GM19455 (cell line): ENCODE data around the gene GOT2.
"Not testable (repeated sequence)": the region's sequence is repeated elsewhere in the genome, so short reads cannot be mapped to it uniquely, and the experiment has no call there.

Source experiments
- ATAC-seq: cut with Tn5 transposase; IDR thresholded peaks from one replicate; pipeline ENCODE4 v1.9.1; 2021; ENCODE audit not compliant: unreplicated experiment

Gene GOT2

DNA sequence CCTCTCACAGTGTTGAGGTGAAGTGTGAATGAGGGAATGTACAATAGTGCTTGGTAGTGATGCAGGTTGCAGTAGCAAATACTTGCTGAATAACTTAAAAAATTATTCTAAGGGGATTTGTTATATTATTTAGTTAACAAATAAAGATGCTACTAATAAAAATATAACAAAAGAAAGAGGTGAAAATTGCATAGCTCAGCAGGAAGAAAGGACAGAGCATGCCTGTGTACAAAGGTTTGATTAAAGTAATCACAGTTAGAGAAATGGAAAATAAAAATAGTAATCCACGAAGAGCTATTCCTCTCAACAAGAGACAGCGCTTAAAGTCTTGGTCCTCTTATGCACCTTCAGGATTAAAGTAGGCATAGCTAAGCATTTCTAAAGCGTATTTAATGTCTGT lies 11.0 kb downstream of the GOT2 start:
- ATAC-seq, result no peak

GRCh38 chr16:58717994-58718393 lies 16.1 kb downstream of the GOT2 start:
- ATAC-seq, result no peak

GRCh38 chr16:58716468-58716867 lies 17.6 kb downstream of the GOT2 start:
- no peak for ATAC-seq

- ATAC-seq, result no peak
Measured at GRCh38 chr16:58713742-58714141, 20.4 kb downstream of the GOT2 start.

GRCh38 chr16:58709333-58709732 lies 24.8 kb downstream of the GOT2 start:
- ATAC-seq, result no peak

DNA sequence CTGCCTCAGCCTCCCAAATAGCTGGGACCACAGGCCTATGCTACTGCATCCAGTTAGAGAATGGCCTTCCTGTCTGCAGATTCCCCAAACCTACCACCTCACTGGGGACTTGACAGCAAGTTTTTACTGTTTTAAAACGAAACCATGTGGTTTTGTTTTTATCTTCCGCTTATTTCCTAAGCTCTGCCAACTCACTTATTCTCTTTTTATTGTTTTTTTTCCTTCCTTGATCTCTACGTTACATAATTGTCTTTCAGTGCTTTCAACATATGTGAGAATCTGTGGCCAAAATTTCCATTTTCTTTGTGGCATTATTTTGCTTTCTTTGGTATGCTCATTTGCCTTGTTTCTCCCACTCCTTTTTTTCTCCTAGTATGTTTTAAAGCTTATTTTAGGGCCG lies 35.0 kb downstream of the GOT2 start:
- ATAC-seq, result no peak

DNA sequence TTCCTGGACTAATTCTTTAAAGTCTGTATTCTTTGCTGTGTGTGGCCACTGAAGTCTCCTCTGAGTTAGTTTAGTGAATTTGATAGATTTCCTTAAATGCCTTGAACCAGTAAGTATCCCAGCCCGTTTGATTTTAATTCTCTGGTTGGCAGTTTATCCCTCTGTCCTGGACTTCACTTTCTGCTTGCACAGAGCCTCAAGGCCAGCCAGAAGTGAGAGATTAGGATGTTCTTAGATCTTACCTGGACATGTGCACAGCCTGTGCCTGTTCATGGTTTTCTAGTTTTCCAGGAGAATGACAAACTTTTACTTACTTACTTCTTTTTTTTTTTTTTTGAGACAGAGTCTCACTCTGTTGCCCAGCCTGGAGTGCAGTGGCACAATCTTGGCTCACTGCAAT lies 38.7 kb downstream of the GOT2 start:
- no peak for ATAC-seq

GRCh38 chr16:58692450-58692849 lies 41.7 kb downstream of the GOT2 start:
- ATAC-seq, result no peak

- not testable (repeated sequence) for ATAC-seq
Measured at GRCh38 chr16:58686985-58687706, 47.0 kb downstream of the GOT2 start.

DNA sequence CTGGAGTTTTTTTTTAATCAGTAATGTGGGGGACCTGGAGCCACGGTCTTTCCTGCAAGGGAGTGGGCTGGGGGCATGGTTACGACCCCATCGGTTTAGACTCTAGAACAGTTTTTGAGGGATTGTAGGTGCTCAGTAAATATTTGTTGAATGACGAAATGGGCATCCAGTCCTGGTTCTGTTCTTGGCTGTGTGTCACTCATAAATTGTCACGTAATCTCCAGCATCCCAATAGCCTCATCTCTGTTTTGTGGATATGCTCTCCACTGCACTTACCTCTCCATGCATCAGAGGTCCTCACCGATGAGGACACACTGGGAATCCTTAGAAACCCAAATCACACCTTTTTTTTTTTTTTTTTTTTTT lies 49.0 kb downstream of the GOT2 start:
- no peak for ATAC-seq

DNA sequence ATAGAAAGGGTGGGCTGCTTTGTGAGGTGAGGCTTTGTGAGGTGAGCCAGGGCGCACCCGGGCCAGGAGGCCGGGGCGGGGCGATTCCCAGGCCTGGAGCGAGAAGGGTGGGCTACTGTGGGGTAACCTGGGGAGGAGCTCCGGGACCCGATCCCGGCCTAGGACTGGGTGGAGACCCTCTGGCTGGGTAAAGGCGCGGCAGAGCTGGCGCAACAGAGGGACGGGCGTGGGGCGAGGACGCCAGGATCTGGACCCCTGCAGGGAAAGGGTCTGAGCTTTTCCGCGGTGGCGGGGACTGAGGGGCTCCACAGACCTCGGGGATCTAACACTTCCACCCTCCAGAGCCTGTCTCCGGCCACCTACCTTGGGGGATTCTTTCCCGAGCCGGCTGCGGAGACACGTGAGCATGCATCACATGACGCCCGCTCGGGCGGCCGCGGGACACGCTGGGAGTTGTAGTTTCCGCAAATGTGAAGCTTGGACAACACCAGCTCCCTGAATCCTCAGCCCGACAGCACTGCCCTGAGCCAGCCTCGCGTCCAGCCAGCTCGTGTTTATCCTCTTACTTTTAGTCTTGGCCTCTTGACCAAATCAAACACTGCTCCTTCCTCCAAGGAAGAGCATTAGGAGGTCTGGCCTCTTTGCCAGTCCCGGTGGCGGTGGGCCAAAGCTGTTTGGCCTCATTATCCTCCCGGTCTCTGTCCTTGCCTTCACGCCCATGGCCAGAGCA lies 49.6 kb downstream of the GOT2 start, which contains the start of gene SLC38A7:
SLC38A7 (minus strand) TSS at position 417 of the 730 bp plus-strand sequence. CDS start 4,644 bp downstream, outside the sequence.
- peak; percentile 95 for ATAC-seq

DNA sequence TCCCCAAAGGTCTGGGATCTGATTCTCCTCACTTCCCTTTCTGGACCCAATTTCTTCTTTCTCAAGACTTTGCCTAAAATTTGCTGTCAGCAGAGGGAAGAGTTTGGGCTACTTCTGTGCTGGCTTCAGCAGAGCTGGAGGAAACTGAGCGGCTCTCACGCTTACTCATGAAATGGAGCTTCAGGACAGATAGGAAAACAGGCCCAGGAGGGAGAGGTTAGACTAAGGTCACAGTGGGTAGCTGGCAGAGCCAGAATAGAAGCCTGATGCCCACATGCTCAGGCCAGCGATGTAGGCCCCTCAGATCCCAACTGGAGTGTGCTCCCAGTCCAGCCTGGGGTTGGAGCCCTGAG lies 50.1 kb downstream of the GOT2 start:
- no peak for ATAC-seq

DNA sequence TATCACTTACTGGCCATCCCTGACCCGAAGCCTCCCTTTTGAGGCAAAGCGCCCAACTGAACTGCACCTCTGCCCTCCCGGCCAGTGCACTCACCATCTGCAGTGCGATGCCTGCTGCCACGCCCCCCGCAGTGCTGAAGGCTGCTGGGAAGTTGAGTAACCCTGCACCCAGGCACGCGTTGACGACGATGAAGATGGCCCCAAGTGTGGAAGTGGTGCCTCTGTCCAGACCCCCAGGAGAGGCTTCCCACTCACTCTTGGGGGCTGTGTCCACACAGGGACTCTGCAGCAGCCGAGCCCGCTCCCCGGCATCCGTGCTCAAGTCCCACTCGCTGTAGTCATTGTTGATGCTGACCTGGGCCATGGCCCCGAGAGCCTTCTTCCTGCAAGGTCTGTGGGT lies 54.4 kb downstream of the GOT2 start:
- ATAC-seq, result no peak

- ATAC-seq, result no peak
Measured at GRCh38 chr16:58678716-58679115, 55.4 kb downstream of the GOT2 start.

- no peak for ATAC-seq
Measured at GRCh38 chr16:58678269-58678668, 55.8 kb downstream of the GOT2 start.

DNA sequence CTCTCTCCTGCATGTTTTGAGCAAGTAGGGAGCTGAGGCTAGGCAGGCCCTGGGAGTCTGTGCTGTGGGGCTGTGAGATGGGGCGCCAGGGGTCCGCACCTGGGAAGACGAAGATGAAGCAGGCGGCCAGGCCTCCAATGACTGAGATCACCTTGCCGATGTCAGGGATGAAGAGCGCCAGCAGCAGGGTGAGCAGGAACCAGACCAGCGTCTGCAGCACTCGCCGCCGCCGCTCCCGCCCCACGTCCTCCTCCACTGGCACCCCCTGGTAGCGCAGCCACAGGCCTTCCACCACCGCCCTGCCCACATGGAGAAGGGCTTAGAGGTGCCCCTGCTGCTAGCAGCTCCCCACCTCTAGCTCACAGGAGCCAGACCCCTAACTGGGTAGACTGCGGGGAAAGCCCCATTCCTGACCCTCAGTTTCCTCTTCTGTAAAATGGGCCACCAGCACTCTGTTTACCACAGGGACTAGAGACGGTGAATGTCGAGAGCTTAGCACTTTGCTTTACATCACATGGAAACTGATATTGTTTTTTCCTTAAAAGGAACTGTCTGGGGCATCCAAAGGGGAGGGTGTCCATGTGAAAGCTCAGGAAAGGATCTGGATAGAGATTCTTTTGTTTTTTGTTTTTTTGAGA lies 63.1 kb downstream of the GOT2 start:
- ATAC-seq, result no peak

GRCh38 chr16:58670177-58670576 lies 63.9 kb downstream of the GOT2 start:
- ATAC-seq, result no peak

- no peak for ATAC-seq
Measured at GRCh38 chr16:58665200-58665599, 68.9 kb downstream of the GOT2 start.

GRCh38 chr16:58661199-58661830 lies 72.8 kb downstream of the GOT2 start:
- peak; percentile 79 for ATAC-seq

DNA sequence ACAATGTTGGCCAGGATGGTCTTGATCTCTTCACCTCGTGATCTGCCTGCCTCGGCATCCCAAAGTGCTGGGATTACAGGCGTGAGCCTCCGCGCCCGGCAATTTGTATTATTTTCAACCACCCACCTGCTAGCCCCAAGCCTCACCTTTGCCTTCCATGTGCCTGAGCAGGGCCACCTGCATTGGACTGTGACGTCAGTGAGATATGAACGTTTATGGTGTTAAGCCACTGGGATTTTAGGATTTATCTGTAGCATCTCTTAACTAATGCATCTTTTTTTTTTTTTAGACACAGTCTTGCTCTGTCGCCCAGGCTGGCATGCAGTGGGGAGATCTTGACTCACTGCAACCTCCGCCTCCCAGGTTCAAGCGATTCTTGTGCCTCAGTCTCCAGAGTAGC lies 74.2 kb downstream of the GOT2 start:
- not testable (repeated sequence) for ATAC-seq

DNA sequence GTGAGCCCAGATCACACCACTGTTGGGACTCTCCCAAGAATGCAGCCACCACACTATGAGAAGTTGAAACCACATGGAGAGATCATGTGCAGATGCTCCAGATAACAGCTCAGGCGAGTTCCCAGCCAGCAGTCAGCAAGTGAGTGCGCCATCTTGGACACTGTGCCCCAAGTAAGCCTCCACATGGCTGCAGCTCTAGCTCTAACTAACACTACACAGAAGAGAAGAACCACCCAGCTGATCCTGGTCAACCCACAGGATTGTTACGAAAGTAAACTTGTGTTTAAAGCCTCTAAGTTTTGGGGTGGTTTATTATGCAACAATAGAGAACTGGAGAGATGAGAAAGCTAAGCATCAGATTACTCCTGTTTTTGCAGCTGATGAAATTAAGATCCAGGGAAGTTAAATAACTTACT lies 75.3 kb downstream of the GOT2 start:
- no peak for ATAC-seq
